Measurements from ENCODE around the gene UFM1.

Gene UFM1

DNA sequence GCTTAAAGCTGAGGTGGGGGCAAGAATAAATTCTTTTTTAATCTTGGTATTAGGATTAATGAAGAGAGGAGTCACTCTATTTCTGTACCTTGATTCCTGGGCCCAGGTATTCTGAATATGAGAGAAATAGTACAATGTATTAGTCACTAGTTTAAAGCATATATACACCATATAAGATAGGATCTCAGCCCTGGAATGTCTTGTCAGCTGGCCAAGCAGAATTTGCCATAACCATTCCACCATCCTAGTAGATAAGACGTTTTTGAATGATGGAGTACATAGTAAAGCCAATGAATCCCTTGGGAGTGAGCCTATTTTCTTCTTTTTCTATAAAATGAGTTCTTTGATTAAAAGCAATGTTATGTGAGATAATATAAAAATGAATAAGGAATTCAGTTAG is 55.6 kb downstream of the UFM1 start:
- TF ChIP-seq, protein P1, sequence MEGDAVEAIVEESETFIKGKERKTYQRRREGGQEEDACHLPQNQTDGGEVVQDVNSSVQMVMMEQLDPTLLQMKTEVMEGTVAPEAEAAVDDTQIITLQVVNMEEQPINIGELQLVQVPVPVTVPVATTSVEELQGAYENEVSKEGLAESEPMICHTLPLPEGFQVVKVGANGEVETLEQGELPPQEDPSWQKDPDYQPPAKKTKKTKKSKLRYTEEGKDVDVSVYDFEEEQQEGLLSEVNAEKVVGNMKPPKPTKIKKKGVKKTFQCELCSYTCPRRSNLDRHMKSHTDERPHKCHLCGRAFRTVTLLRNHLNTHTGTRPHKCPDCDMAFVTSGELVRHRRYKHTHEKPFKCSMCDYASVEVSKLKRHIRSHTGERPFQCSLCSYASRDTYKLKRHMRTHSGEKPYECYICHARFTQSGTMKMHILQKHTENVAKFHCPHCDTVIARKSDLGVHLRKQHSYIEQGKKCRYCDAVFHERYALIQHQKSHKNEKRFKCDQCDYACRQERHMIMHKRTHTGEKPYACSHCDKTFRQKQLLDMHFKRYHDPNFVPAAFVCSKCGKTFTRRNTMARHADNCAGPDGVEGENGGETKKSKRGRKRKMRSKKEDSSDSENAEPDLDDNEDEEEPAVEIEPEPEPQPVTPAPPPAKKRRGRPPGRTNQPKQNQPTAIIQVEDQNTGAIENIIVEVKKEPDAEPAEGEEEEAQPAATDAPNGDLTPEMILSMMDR (IDR thresholded peaks at IDR 0.05; ENCODE audit: borderline replicate concordance, control extremely low read depth, extremely low read depth, insufficient read depth, missing control alignments) = no peak
- DNase-seq (ENCODE audit: low spot score) = no peak
- in situ Hi-C loops (cut with MboI; ENCODE audit: low sequenced_read_pairs, unreplicated experiment) = no loop called here

DNA sequence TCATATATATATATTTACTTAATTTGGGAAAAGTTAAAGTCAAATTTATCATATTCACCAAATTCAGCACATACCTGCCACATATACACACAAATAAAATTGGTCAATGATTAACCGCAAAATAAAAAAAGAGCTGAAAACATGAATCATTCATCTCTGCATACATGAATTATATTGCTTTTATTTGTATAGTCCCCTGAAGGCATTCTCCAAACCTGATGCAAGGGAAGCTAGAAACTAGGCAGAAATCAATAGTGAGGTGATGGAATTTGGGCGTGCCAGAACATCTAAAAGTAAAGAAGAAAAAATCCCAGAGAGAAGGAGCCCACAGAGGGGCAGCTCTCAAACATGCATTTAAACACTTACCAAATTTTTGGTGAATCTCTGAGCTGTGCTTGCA is 60.1 kb downstream of the UFM1 start:
- no peak for DNase-seq (ENCODE audit: low spot score)
- in situ Hi-C loops (cut with MboI; ENCODE audit: low sequenced_read_pairs, unreplicated experiment) = no loop called here
- TF ChIP-seq, protein P1 (IDR thresholded peaks at IDR 0.05; ENCODE audit: borderline replicate concordance, control extremely low read depth, extremely low read depth, insufficient read depth, missing control alignments) = no peak

DNA sequence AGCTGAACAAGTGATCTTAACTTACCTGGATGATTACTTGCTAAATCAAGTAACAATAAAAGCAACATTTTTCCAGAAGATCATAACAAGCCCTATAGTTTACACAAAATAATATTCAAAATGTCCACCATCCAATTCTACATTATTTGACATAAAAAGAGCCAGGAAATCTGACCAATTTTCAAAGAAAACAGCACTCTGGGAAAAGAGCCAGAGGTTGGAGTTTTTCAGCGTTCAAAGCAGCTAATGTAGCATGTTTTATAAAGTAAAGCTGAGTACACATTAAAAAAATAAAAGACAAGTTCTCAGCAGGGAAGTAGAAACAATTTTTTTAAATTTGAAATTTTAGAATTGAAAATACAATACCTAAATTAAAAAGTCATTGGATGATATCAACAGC is 62.6 kb downstream of the UFM1 start:
- in situ Hi-C loops (cut with MboI; ENCODE audit: low sequenced_read_pairs, unreplicated experiment) = no loop called here
- no peak for DNase-seq (ENCODE audit: low spot score)
- TF ChIP-seq, protein P1 (IDR thresholded peaks at IDR 0.05; ENCODE audit: borderline replicate concordance, control extremely low read depth, extremely low read depth, insufficient read depth, missing control alignments) = no peak
